ENCODE measurements around the gene TRMT1.

TRMT1 gene

GRCh38 chr19:13069415-13070359 lies 46.9 kb downstream of the TRMT1 start:
- H3K27me3 ChIP-seq (ENCODE audit: control insufficient read depth, insufficient read depth, low read length, poor library complexity, severe bottlenecking), result peaks cover 20% of the 10 kb centered on the region
- no peaks in the 10 kb centered on the region for H3K36me3 ChIP-seq (ENCODE audit: control insufficient read depth, insufficient read depth, low read length)
- WGBS, 2 experiments, result 77 to 80% methylated on average over 20 of the region's 20 CpGs
- H3K9me3 ChIP-seq (ENCODE audit: control insufficient read depth, low read length), result no peaks in the 10 kb centered on the region
- peaks cover 10% of the 10 kb centered on the region for H3K4me1 ChIP-seq (ENCODE audit: control insufficient read depth, insufficient read depth, low read length)
- no peak overlapping the region for H3K4me3 ChIP-seq (ENCODE audit: insufficient read depth, low read depth, low read length)
- H3K27ac ChIP-seq (ENCODE audit: insufficient read depth, low read depth, low read length, poor library complexity, severe bottlenecking), result no peak overlapping the region

- H3K4me3 ChIP-seq (ENCODE audit: insufficient read depth, low read depth, low read length), result no peak overlapping the region
- peaks cover 34% of the 10 kb centered on the region for H3K27me3 ChIP-seq (ENCODE audit: control insufficient read depth, insufficient read depth, low read length, poor library complexity, severe bottlenecking)
- H3K9me3 ChIP-seq (ENCODE audit: control insufficient read depth, low read length), result no peaks in the 10 kb centered on the region
- H3K4me1 ChIP-seq (ENCODE audit: control insufficient read depth, insufficient read depth, low read length), result peaks cover 10% of the 10 kb centered on the region
- 88 to 90% methylated on average over 6 of the region's 6 CpGs for whole genome bisulfite sequencing, 2 experiments
- no peaks in the 10 kb centered on the region for H3K36me3 ChIP-seq (ENCODE audit: control insufficient read depth, insufficient read depth, low read length)
- H3K27ac ChIP-seq (ENCODE audit: insufficient read depth, low read depth, low read length, poor library complexity, severe bottlenecking), result no peak overlapping the region
Measured at GRCh38 chr19:13068085-13068846, 48.3 kb downstream of the TRMT1 start.

DNA sequence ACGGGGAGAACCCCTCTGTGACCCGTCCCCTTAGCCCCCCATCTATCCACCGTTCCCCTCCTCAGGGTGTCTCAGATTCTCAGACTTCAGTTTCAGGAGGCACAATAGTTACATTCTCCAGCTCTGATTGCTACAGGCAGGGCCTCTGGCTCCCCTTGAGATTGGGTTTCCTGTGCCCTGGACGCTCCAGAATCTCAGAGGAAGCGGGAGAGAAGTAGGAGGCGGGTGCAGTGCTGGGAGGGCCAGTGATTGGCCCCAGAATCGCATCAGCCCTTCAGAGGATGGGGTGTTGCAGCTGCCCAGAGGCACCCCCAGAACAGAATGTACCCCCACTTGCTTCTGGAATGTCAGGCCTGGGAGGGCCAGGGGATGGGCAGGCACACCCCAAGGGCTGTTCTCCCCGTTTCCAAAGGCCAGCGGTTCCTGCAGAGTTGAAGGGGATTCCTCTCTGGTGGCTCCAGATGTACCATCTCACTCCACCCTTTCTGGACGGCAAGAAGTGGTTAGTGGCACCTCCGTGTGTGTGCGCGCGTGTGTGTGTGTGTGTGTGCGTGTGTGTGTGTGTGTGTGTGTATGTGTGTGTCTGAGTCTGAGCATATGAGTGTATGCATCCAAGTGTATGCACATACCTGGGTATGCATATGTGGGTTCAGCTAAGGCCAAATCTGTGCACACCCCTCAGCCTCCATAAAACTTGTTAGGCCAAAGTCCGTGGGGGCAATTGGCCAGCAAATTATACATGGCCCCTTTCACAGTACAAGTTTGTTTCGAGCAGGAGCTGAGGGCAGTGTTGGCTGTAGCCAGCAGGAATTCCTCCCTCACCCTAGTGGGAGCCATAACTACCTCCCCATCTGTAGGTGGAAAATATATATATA lies 49.4 kb downstream of the TRMT1 start:
- Histone ChIP-seq H3K4me3 (ENCODE audit: insufficient read depth, low read depth, low read length) (no peak overlapping the region), H3K27me3 (ENCODE audit: control insufficient read depth, insufficient read depth, low read length, poor library complexity, severe bottlenecking) (peaks cover 45% of the 10 kb centered on the region), H3K27ac (ENCODE audit: insufficient read depth, low read depth, low read length, poor library complexity, severe bottlenecking) (no peak overlapping the region), H3K4me1 (ENCODE audit: control insufficient read depth, insufficient read depth, low read length) (peaks cover 10% of the 10 kb centered on the region), H3K36me3 (ENCODE audit: control insufficient read depth, insufficient read depth, low read length) (no peaks in the 10 kb centered on the region), H3K9me3 (ENCODE audit: control insufficient read depth, low read length) (no peaks in the 10 kb centered on the region)
- 85 to 95% methylated on average over 17 of the region's 17 CpGs for WGBS, 2 experiments

DNA sequence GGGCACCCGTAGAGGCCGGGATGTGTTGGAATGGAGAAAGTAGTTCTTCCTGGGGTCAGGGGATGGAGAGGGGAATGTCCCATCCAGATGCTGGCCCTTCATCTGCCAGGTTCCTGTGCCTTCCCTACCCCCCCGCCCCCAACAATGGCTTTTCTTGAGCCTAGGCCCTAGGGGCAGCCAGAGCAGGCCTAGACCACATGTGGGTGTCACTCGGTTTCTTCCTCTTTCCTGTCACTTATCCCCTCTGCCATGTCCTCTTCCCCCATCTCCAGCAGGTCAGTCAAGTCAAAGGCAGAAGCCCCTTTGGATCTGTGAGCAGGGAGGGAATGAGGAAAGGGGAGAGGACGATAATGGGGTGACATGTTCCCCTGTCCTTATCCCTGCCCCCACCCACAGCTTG lies 50.3 kb downstream of the TRMT1 start:
- H3K27me3 ChIP-seq (ENCODE audit: control insufficient read depth, insufficient read depth, low read length, poor library complexity, severe bottlenecking), result peaks cover 53% of the 10 kb centered on the region
- H3K9me3 ChIP-seq (ENCODE audit: control insufficient read depth, low read length), result no peaks in the 10 kb centered on the region
- WGBS, 2 experiments, result 84 to 93% methylated on average over 5 of the region's 5 CpGs
- H3K4me1 ChIP-seq (ENCODE audit: control insufficient read depth, insufficient read depth, low read length), result peaks cover 10% of the 10 kb centered on the region
- H3K36me3 ChIP-seq (ENCODE audit: control insufficient read depth, insufficient read depth, low read length), result no peaks in the 10 kb centered on the region
- no peak overlapping the region for H3K27ac ChIP-seq (ENCODE audit: insufficient read depth, low read depth, low read length, poor library complexity, severe bottlenecking)
- no peak overlapping the region for H3K4me3 ChIP-seq (ENCODE audit: insufficient read depth, low read depth, low read length)

- Histone ChIP-seq H3K9me3 (ENCODE audit: control insufficient read depth, low read length) (no peaks in the 10 kb centered on the region), H3K36me3 (ENCODE audit: control insufficient read depth, insufficient read depth, low read length) (no peaks in the 10 kb centered on the region), H3K27me3 (ENCODE audit: control insufficient read depth, insufficient read depth, low read length, poor library complexity, severe bottlenecking) (peaks cover 73% of the 10 kb centered on the region), H3K4me1 (ENCODE audit: control insufficient read depth, insufficient read depth, low read length) (peaks cover 12% of the 10 kb centered on the region), H3K4me3 (ENCODE audit: insufficient read depth, low read depth, low read length) (no peak overlapping the region), H3K27ac (ENCODE audit: insufficient read depth, low read depth, low read length, poor library complexity, severe bottlenecking) (no peak overlapping the region)
- 78 to 88% methylated on average over 6 of the region's 6 CpGs for WGBS, 2 experiments
Measured at GRCh38 chr19:13064092-13064489, 52.4 kb downstream of the TRMT1 start.

DNA sequence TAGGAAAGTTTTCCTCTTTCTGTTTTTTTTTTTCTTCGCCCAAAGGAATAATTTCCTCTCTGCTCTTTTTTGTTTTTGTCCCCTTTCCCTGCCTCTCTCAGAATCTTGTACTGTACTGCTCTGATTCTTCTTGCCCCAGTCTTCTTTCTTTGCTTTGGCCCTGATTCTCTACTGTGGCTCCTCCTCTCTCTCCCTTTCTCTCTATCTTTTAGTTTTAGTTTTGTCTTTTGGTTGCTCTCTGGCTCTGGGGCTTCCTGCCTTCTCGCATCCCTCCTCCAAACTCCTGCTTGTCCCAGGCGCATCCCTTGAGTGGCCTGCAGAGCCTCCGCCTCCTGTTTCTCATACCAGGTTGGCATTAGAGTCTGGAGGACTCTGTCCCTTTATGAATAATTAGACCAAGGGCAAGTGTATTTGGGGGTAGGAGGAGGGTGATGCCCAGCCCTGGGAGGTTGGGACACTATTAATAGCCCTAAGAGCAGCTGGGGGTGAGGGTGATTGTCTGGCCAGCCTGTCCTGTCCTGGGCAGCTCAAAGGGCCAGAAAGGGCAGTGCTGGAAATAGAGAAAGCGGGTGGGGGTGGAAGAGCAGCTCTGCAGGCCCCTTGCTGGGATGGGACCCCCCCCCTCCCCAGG lies 53.0 kb downstream of the TRMT1 start:
- Histone ChIP-seq H3K4me1 (ENCODE audit: control insufficient read depth, insufficient read depth, low read length) (peaks cover 12% of the 10 kb centered on the region), H3K36me3 (ENCODE audit: control insufficient read depth, insufficient read depth, low read length) (no peaks in the 10 kb centered on the region), H3K9me3 (ENCODE audit: control insufficient read depth, low read length) (no peaks in the 10 kb centered on the region), H3K27me3 (ENCODE audit: control insufficient read depth, insufficient read depth, low read length, poor library complexity, severe bottlenecking) (peaks cover 77% of the 10 kb centered on the region), H3K4me3 (ENCODE audit: insufficient read depth, low read depth, low read length) (no peak overlapping the region), H3K27ac (ENCODE audit: insufficient read depth, low read depth, low read length, poor library complexity, severe bottlenecking) (no peak overlapping the region)
- 85 to 90% methylated on average over 5 of the region's 5 CpGs for WGBS, 2 experiments

DNA sequence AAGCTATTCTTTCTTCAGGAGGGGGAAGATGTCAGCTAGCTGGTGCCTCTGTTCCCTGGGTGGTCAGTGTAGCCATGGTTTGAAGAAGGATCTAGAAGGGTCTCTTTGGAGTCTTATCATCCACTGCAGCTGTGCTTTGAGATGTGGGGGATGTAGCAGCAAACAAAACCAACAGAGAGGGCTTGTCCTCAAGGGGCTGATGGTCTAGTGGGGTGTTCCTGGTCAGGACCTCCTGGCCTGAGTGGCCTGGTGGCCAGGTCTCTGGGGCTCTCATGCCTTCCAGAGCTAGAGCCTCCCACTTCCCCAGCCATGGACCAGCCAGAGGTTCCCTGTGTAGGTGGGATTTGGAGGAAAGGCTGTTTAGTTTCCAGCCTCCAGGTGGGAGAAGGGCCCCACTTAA lies 54.2 kb downstream of the TRMT1 start:
- Histone ChIP-seq H3K4me3 (ENCODE audit: insufficient read depth, low read depth, low read length) (no peak overlapping the region), H3K27ac (ENCODE audit: insufficient read depth, low read depth, low read length, poor library complexity, severe bottlenecking) (no peak overlapping the region), H3K27me3 (ENCODE audit: control insufficient read depth, insufficient read depth, low read length, poor library complexity, severe bottlenecking) (peaks cover 83% of the 10 kb centered on the region), H3K4me1 (ENCODE audit: control insufficient read depth, insufficient read depth, low read length) (peaks cover 16% of the 10 kb centered on the region), H3K36me3 (ENCODE audit: control insufficient read depth, insufficient read depth, low read length) (no peaks in the 10 kb centered on the region), H3K9me3 (ENCODE audit: control insufficient read depth, low read length) (no peaks in the 10 kb centered on the region)

- 1% methylated on average over 40 of the region's 40 CpGs for WGBS, 2 experiments
- Histone ChIP-seq H3K27ac (ENCODE audit: insufficient read depth, low read depth, low read length, poor library complexity, severe bottlenecking) (no peak overlapping the region), H3K4me1 (ENCODE audit: control insufficient read depth, insufficient read depth, low read length) (peaks cover 26% of the 10 kb centered on the region), H3K36me3 (ENCODE audit: control insufficient read depth, insufficient read depth, low read length) (no peaks in the 10 kb centered on the region), H3K27me3 (ENCODE audit: control insufficient read depth, insufficient read depth, low read length, poor library complexity, severe bottlenecking) (peaks cover 94% of the 10 kb centered on the region), H3K4me3 (ENCODE audit: insufficient read depth, low read depth, low read length) (peak overlapping the region; percentile 24), H3K9me3 (ENCODE audit: control insufficient read depth, low read length) (no peaks in the 10 kb centered on the region)
Measured at GRCh38 chr19:13060964-13061927, 55.3 kb downstream of the TRMT1 start.

Data from ectodermal cell (in vitro differentiated cells).